Erythroblast (primary cell): Measurements from ENCODE around the gene MRNIP.

Experiments
- GATA1 ChIP-seq: IDR thresholded peaks from 2 replicates; pipeline ENCODE4 v1.6.1; 2011; ENCODE audit warnings: low read depth, mild to moderate bottlenecking, control low read depth, low read length, moderate library complexity
- POLR2A ChIP-seq: IDR thresholded peaks from 2 replicates; pipeline ENCODE4 v1.6.1; 2011; ENCODE audit warnings: mild to moderate bottlenecking, low read length

DNA sequence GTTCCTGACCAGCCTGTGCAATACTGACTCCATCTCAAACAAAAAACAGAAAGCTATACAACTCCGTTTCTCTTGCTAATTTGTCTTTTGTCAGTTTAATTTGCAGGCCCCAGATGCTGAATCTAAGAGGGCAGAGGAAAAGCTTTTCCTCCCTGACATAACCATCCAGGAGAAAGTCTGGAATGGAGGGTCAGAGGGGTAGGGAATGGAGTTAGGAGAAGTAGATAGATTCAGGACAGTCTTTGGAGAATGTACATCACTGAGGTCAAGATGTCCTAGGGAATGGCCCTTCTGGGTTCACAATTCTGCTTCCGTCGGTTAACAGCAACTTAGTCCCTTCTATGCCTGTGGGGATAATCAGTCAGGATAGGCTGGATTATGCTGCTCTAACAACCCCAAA, 44.5 kb downstream of the MRNIP start:
- TF ChIP-seq GATA1 (no peak), POLR2A (no peak)
